A673 (cell line): ENCODE measurements around the gene AKNA. TPM values are rescaled to one million over a fixed set of nuclear protein-coding genes. Genes with fewer than 3 reads are reported as not detected.

Experiments used
- BruUV-seq: library from RNA; stranded (reverse); fragments of 400-500 nt; replicated peaks from 2 replicates; lab custom pipeline; 2021; lab: Mats Ljungman, UMichigan
- CTCF ChIA-PET: fragments of 300-600 bp; sonication (Branson Sonifier 250); formaldehyde crosslinking; loops from one replicate; lab custom pipeline; 2022; ENCODE audit warnings: antibody characterized with exemption; lab: Charles Lee
- POLR2A ChIA-PET: fragments of 300-600 bp; sonication (Branson Sonifier 250); formaldehyde crosslinking; loops from one replicate; lab custom pipeline; 2022; ENCODE audit warnings: antibody characterized with exemption; ENCODE audit not compliant: low non-redundant PET; lab: Charles Lee
- DNase-seq: peaks from one replicate; pipeline ENCODE4 v3.0.0-alpha.2; 2015; ENCODE audit warnings: low spot score
- H3K27ac ChIP-seq: fragments of 200-600 bp; sonication (generic); 2 replicates; pipeline ENCODE4 v1.5.1; 2016; ENCODE audit warnings: mixed run types, low read depth, mild to moderate bottlenecking, mixed read lengths, antibody characterized with exemption, low read length; ENCODE audit not compliant: poor library complexity, severe bottlenecking
- H3K27me3 ChIP-seq: fragments of 200-600 bp; sonication (generic); replicated peaks from 2 replicates; pipeline ENCODE4 v1.6.1; 2017; ENCODE audit warnings: mixed run types, low read depth, mild to moderate bottlenecking, mixed read lengths, antibody characterized with exemption, low read length; ENCODE audit not compliant: insufficient read depth, poor library complexity
- H3K36me3 ChIP-seq: fragments of 200-600 bp; sonication (generic); 2 replicates; pipeline ENCODE4 v1.6.1; 2016; ENCODE audit warnings: mixed run types, mild to moderate bottlenecking, mixed read lengths, antibody characterized with exemption, low read length; ENCODE audit not compliant: insufficient read depth, poor library complexity, severe bottlenecking
- H3K4me1 ChIP-seq: fragments of 200-600 bp; sonication (generic); 2 replicates; pipeline ENCODE4 v1.6.1; 2017; ENCODE audit warnings: mixed run types, mild to moderate bottlenecking, mixed read lengths, antibody characterized with exemption, low read length; ENCODE audit not compliant: insufficient read depth, poor library complexity, severe bottlenecking
- H3K4me3 ChIP-seq: fragments of 200-600 bp; sonication (generic); 2 replicates; pipeline ENCODE4 v1.5.1; 2016; ENCODE audit warnings: low read depth, mixed run types, mild to moderate bottlenecking, mixed read lengths, low read length; ENCODE audit not compliant: poor library complexity, severe bottlenecking
- H3K9me3 ChIP-seq: fragments of 200-600 bp; sonication (generic); 2 replicates; pipeline ENCODE4 v1.6.1; 2016; ENCODE audit warnings: mixed run types, low read depth, mild to moderate bottlenecking, mixed read lengths, antibody characterized with exemption, low read length; ENCODE audit not compliant: poor library complexity, severe bottlenecking
- CTCF ChIP-seq: fragments of 300-800, 200-600 bp; sonication (generic); conservative IDR thresholded peaks from 2 replicates; pipeline ENCODE4 v1.5.1; 2017; ENCODE audit warnings: low read depth, mild to moderate bottlenecking, antibody characterized with exemption, low read length, moderate library complexity, mixed read lengths
- EZH2 ChIP-seq: fragments of 200-600 bp; sonication (generic); IDR thresholded peaks from 2 replicates; pipeline ENCODE4 v1.6.1; 2017; ENCODE audit warnings: borderline replicate concordance, low read depth, mild to moderate bottlenecking, mixed read lengths, antibody characterized with exemption, low read length; ENCODE audit not compliant: poor library complexity, severe bottlenecking
- intact Hi-C: fragments of 100-400 bp; cut with micrococcal nuclease; formaldehyde crosslinking; loops from one replicate; pipeline ENCODE4 v1.10.0; 2022; ENCODE audit not compliant: unreplicated experiment
- total RNA-seq: library from RNA; stranded (reverse); gene quantifications from 2 replicates; pipeline ENCODE4 v1.2.3, GENCODE V29; 2021

AKNA gene
- total RNA-seq, 1 experiment from 2014 or later = 20.4 TPM

GRCh38 chr9:114342755-114343440, 44.9 kb downstream of the AKNA start:
- no peak for DNase-seq
- no peaks in the 10 kb centered on the region for H3K27me3 ChIP-seq
- BruUV-seq = no TSS peak
- no peak overlapping the region for H3K4me3 ChIP-seq
- no peak for TF ChIP-seq EZH2
- no peak for TF ChIP-seq CTCF
- intact Hi-C loops = no loop called here
- ChIA-PET CTCF (no interaction called here), POLR2A (no interaction called here)
- H3K36me3 ChIP-seq = peaks cover 71% of the 10 kb centered on the region
- H3K4me1 ChIP-seq = no peaks in the 10 kb centered on the region
- no peak overlapping the region for H3K27ac ChIP-seq
- H3K9me3 ChIP-seq = no peaks in the 10 kb centered on the region

- CTCF ChIA-PET = no interaction called here
- Histone ChIP-seq H3K27ac (no peak overlapping the region), H3K4me1 (no peaks in the 10 kb centered on the region), H3K27me3 (no peaks in the 10 kb centered on the region), H3K4me3 (no peak overlapping the region), H3K36me3 (peaks cover 61% of the 10 kb centered on the region), H3K9me3 (no peaks in the 10 kb centered on the region)
- no TSS peak for BruUV-seq
- DNase-seq = no peak
- POLR2A ChIA-PET = no interaction called here
- TF ChIP-seq EZH2 = no peak
- intact Hi-C loops = no loop called here
Observed at GRCh38 chr9:114341991-114342390, 45.8 kb downstream of the AKNA start.

GRCh38 chr9:114341152-114341830, 46.5 kb downstream of the AKNA start:
- no peak overlapping the region for H3K4me3 ChIP-seq
- no peaks in the 10 kb centered on the region for H3K4me1 ChIP-seq
- DNase-seq = no peak
- no peaks in the 10 kb centered on the region for H3K27me3 ChIP-seq
- ChIA-PET CTCF (no interaction called here), POLR2A (no interaction called here)
- peaks cover 54% of the 10 kb centered on the region for H3K36me3 ChIP-seq
- no TSS peak for BruUV-seq
- H3K9me3 ChIP-seq = no peaks in the 10 kb centered on the region
- H3K27ac ChIP-seq = no peak overlapping the region
- no peak for TF ChIP-seq EZH2
- TF ChIP-seq CTCF = no peak
- intact Hi-C loops = no loop called here
